ENCODE results near the gene SLC16A14. TPM values are rescaled to one million over a fixed set of nuclear protein-coding genes. Genes with fewer than 3 reads are reported as not detected.

SLC16A14 gene
- total RNA-seq, 4 donors from 2014 or later = 0.85 to 4.1 (median 2.7) TPM

GRCh38 chr2:230053753-230054478 lies 14.8 kb downstream of the SLC16A14 start:
- 83 to 95% methylated on average over 1 to 2 of the region's 2 CpGs for WGBS, 2 donors (ENCODE audit: low coverage in 1 of 2)
- TF ChIP-seq POLR2A (IDR thresholded peaks at IDR 0.05) = no peak
- TF ChIP-seq CTCF (IDR thresholded peaks at IDR 0.05) = no peak
- no peak for TF ChIP-seq POLR2AphosphoS5 (IDR thresholded peaks at IDR 0.05)
- TF ChIP-seq EP300 (IDR thresholded peaks at IDR 0.05) = no peak
- ATAC-seq = no peak

GRCh38 chr2:230052299-230052698 lies 16.4 kb downstream of the SLC16A14 start:
- Histone ChIP-seq H3K27me3 (no peaks in the 10 kb centered on the region), H3K27ac (no peak overlapping the region), H3K4me3 (no peak overlapping the region), H3K9me3 (no peaks in the 10 kb centered on the region), H3K36me3 (peaks cover 0 to 4% of the 10 kb centered on the region in 2 donors), H3K4me1 (peaks cover 0 to 8% (median 0%) of the 10 kb centered on the region in 3 donors)
- no peak for ATAC-seq
- WGBS, 2 donors (ENCODE audit: low coverage in 1 of 2) = 26 to 55% methylated on average over 2 of the region's 2 CpGs
- no peak for TF ChIP-seq EP300 (IDR thresholded peaks at IDR 0.05)
- no peak for TF ChIP-seq CTCF (IDR thresholded peaks at IDR 0.05)
- no peak for TF ChIP-seq POLR2AphosphoS5 (IDR thresholded peaks at IDR 0.05)

More at GRCh38 chr2:230053753-230054478, 14.8 kb downstream of the SLC16A14 start:
- Histone ChIP-seq H3K4me1 (peaks cover 0 to 8% (median 0%) of the 10 kb centered on the region in 3 donors), H3K9me3 (no peaks in the 10 kb centered on the region), H3K4me3 (no peak overlapping the region), H3K27ac (no peak overlapping the region), H3K27me3 (no peaks in the 10 kb centered on the region), H3K36me3 (no peaks in the 10 kb centered on the region)

- H3K27me3 ChIP-seq = no peaks in the 10 kb centered on the region
- H3K4me1 ChIP-seq = peaks cover 0 to 8% (median 0%) of the 10 kb centered on the region in 3 donors
- WGBS, 2 donors (ENCODE audit: low coverage in 1 of 2) = 55 to 58% methylated on average over 3 of the region's 3 CpGs
- H3K36me3 ChIP-seq = peaks cover 0 to 22% of the 10 kb centered on the region in 2 donors
- ATAC-seq = no peak
- H3K27ac ChIP-seq = no peak overlapping the region
- H3K9me3 ChIP-seq = no peaks in the 10 kb centered on the region
- TF ChIP-seq EP300 (IDR thresholded peaks at IDR 0.05) (no peak), POLR2A (IDR thresholded peaks at IDR 0.05) (no peak), CTCF (IDR thresholded peaks at IDR 0.05) (no peak), POLR2AphosphoS5 (IDR thresholded peaks at IDR 0.05) (no peak)
- H3K4me3 ChIP-seq = no peak overlapping the region
Observed at GRCh38 chr2:230050136-230050535, 18.6 kb downstream of the SLC16A14 start.

- Histone ChIP-seq H3K27me3 (no peaks in the 10 kb centered on the region), H3K36me3 (peaks cover 0 to 27% of the 10 kb centered on the region in 2 donors), H3K27ac (no peak overlapping the region), H3K4me3 (no peak overlapping the region), H3K9me3 (no peaks in the 10 kb centered on the region), H3K4me1 (no peaks in the 10 kb centered on the region)
- ATAC-seq = no peak
- TF ChIP-seq CTCF (IDR thresholded peaks at IDR 0.05) (no peak), EP300 (IDR thresholded peaks at IDR 0.05) (no peak), POLR2AphosphoS5 (IDR thresholded peaks at IDR 0.05) (no peak), POLR2A (IDR thresholded peaks at IDR 0.05) (no peak)
- WGBS, 2 donors (ENCODE audit: low coverage in 1 of 2) = 87 to 92% methylated on average over 3 of the region's 4 CpGs
Observed at GRCh38 chr2:230048010-230048671, 20.6 kb downstream of the SLC16A14 start.

Measured in gastroesophageal sphincter (tissue), 4 donors.